HCT116 (cell line): ENCODE results near the gene SP140L.

Source experiments
- ATF3 ChIP-seq: IDR thresholded peaks from 2 replicates; pipeline ENCODE4 v1.6.1; 2012
- CTCF ChIP-seq, 3 experiments: fragments of 200-600 bp in 1 of 3; sonication (generic) in 1 of 3; IDR thresholded peaks in 2 of 3; conservative IDR thresholded peaks in 1 of 3; 2 replicates each; pipeline ENCODE4 v1.5.1; 2012 to 2017; ENCODE audit warnings: low read depth in 2 of 3, low read length in 2 of 3, antibody characterized with exemption in 1 of 3, borderline replicate concordance in 1 of 3, control low read depth in 1 of 3, mild to moderate bottlenecking in 1 of 3, mixed read lengths in 1 of 3, mixed run types in 1 of 3, moderate library complexity in 1 of 3; ENCODE audit not compliant: insufficient read depth in 1 of 3
- EGR1 ChIP-seq: IDR thresholded peaks from 2 replicates; pipeline ENCODE4 v1.6.1; 2012; ENCODE audit warnings: low read depth
- EZH2 ChIP-seq: fragments of 200-600 bp; sonication (generic); IDR thresholded peaks from 2 replicates; pipeline ENCODE4 v1.6.1; 2017; ENCODE audit warnings: antibody characterized with exemption, mixed run types
- EZH2phosphoT487 ChIP-seq: fragments of 200-600 bp; IDR thresholded peaks from 2 replicates; pipeline ENCODE4 v1.6.1; 2018; ENCODE audit warnings: antibody characterized with exemption, borderline replicate concordance
- FOSL1 ChIP-seq: IDR thresholded peaks from 2 replicates; pipeline ENCODE4 v1.6.1; 2012; ENCODE audit warnings: low read depth
- MAX ChIP-seq: IDR thresholded peaks from 2 replicates; pipeline ENCODE4 v1.6.1; 2012
- POLR2A ChIP-seq: IDR thresholded peaks from 2 replicates; pipeline ENCODE4 v1.7.0; 2011; ENCODE audit warnings: borderline replicate concordance; ENCODE audit not compliant: insufficient read depth, insufficient read length; ENCODE audit errors: extremely low read depth
- POLR2AphosphoS5 ChIP-seq: IDR thresholded peaks from 2 replicates; pipeline ENCODE4 v1.6.1; 2011; ENCODE audit warnings: mild to moderate bottlenecking, low read depth, low read length, moderate library complexity
- RAD21 ChIP-seq: IDR thresholded peaks from 2 replicates; pipeline ENCODE4 v1.6.1; 2012; ENCODE audit warnings: low read depth, mild to moderate bottlenecking
- REST ChIP-seq: IDR thresholded peaks from 2 replicates; pipeline ENCODE4 v1.6.1; 2012; ENCODE audit warnings: low read depth
- SRF ChIP-seq: IDR thresholded peaks from 2 replicates; pipeline ENCODE4 v1.6.1; 2012; ENCODE audit warnings: low read depth
- ZBTB33 ChIP-seq: IDR thresholded peaks from 2 replicates; pipeline ENCODE4 v1.6.1; 2011; ENCODE audit warnings: mild to moderate bottlenecking, low read length, moderate library complexity; ENCODE audit not compliant: insufficient replicate concordance; ENCODE audit errors: extremely low read depth
- ZFX ChIP-seq: fragments of 450-650 bp; IDR thresholded peaks from 2 replicates; pipeline ENCODE4 v1.6.1; 2017

- no peak for TF ChIP-seq POLR2A
- TF ChIP-seq CTCF (IDR thresholded peaks at IDR 0.05 in 2 of 3, conservative IDR thresholded peaks at IDR 0.05 in 1 of 3; ENCODE audit: borderline replicate concordance in 1 of 3, insufficient read depth in 1 of 3, low read depth in 2 of 3, low read length in 2 of 3) = no peak
- no peak for TF ChIP-seq POLR2AphosphoS5
- no peak for TF ChIP-seq FOSL1
- TF ChIP-seq ATF3 = no peak
- no peak for TF ChIP-seq REST
- no peak for TF ChIP-seq EGR1
- no peak for TF ChIP-seq EZH2phosphoT487
- no peak for TF ChIP-seq SRF
- no peak for TF ChIP-seq ZBTB33
- TF ChIP-seq MAX = no peak
- no peak for TF ChIP-seq EZH2
- TF ChIP-seq RAD21 = no peak
- TF ChIP-seq ZFX = no peak
These were observed 76.8 kb downstream of the SP140L start for GRCh38 chr2:230403746-230404145.
